H1 (cell line): ENCODE results near the gene HIGD1B.

ENCODE experiments used
- CTCF ChIP-seq, 3 experiments: IDR thresholded peaks; 1 replicate in 2 of 3; 2 replicates in 1 of 3; pipeline versions ENCODE4 v1.5.1 to v1.6.1; 2011; ENCODE audit warnings: low read length in 3 of 3, mild to moderate bottlenecking in 3 of 3, inconsistent platforms in 2 of 3, low read depth in 1 of 3, moderate library complexity in 1 of 3; ENCODE audit not compliant: insufficient read depth in 1 of 3; ENCODE audit errors: control extremely low read depth in 1 of 3
- RAD21 ChIP-seq, 2 experiments: IDR thresholded peaks in 1 of 2; conservative IDR thresholded peaks in 1 of 2; 2 replicates each; pipeline ENCODE4 v1.6.1; 2011; ENCODE audit warnings: low read depth in 2 of 2, low read length in 2 of 2, improper control_type of control experiment in 1 of 2, inconsistent platforms in 1 of 2, mild to moderate bottlenecking in 1 of 2, moderate library complexity in 1 of 2
- RBBP5 ChIP-seq: IDR thresholded peaks from 2 replicates; pipeline ENCODE4 v1.7.1; 2012; ENCODE audit warnings: low read depth, mild to moderate bottlenecking, inconsistent platforms, low read length, moderate library complexity, borderline replicate concordance
- RNF2 ChIP-seq: fragments of 200-900, 300-1000 bp; sonication (generic); IDR thresholded peaks from 2 replicates; pipeline ENCODE4 v1.7.1; 2016; ENCODE audit warnings: borderline replicate concordance, low read depth, mild to moderate bottlenecking, antibody characterized with exemption, low read length; ENCODE audit not compliant: poor library complexity, severe bottlenecking; ENCODE audit errors: missing control alignments
- SP4 ChIP-seq: IDR thresholded peaks from 2 replicates; pipeline ENCODE4 v1.6.1; 2012; ENCODE audit warnings: low read length, inconsistent platforms
- TEAD4 ChIP-seq: IDR thresholded peaks from 2 replicates; pipeline ENCODE4 v1.6.1; 2012; ENCODE audit warnings: low read depth, low read length, inconsistent platforms, mixed read lengths

- TF ChIP-seq RAD21 (IDR thresholded peaks at IDR 0.05 in 1 of 2, conservative IDR thresholded peaks at IDR 0.05 in 1 of 2; ENCODE audit: low read depth in 2 of 2, low read length in 2 of 2) (no peak), SP4 (no peak), CTCF (IDR thresholded peaks at IDR 0.05; ENCODE audit: control extremely low read depth in 1 of 3, insufficient read depth in 1 of 3, low read depth in 1 of 3, low read length in 3 of 3) (no peak), RBBP5 (no peak), RNF2 (no peak), TEAD4 (no peak)
These were observed 18.2 kb downstream of the HIGD1B start for GRCh38 chr17:44865931-44866330.
